Measurements from ENCODE around the gene KRT39.

KRT39 gene

GRCh38 chr17:40975516-40975915 lies 8.8 kb upstream of the KRT39 start:
- ATAC-seq (replicated peaks; ENCODE audit: extremely low read depth, poor library complexity, severe bottlenecking) (no peak), DNase-seq (ENCODE audit: low spot score in 2 of 2) (no peak)
- no peak overlapping the region for H3K27ac Mint-ChIP-seq (ENCODE audit: low read depth)
- no peaks in the 10 kb centered on the region for H3K4me1 Mint-ChIP-seq
- no peaks in the 10 kb centered on the region for H3K36me3 Mint-ChIP-seq (ENCODE audit: insufficient read depth)
- H3K9me3 Mint-ChIP-seq, result no peaks in the 10 kb centered on the region
- H3K27me3 Mint-ChIP-seq, result peaks cover 65% of the 10 kb centered on the region
- no peak overlapping the region for H3K4me3 Mint-ChIP-seq

GRCh38 chr17:40974366-40974765 lies 7.6 kb upstream of the KRT39 start:
- no peak for ATAC-seq (replicated peaks; ENCODE audit: extremely low read depth, poor library complexity, severe bottlenecking)
- no peak overlapping the region for H3K27ac Mint-ChIP-seq (ENCODE audit: low read depth)
- no peaks in the 10 kb centered on the region for H3K9me3 Mint-ChIP-seq
- H3K27me3 Mint-ChIP-seq, result peaks cover 57% of the 10 kb centered on the region
- H3K4me3 Mint-ChIP-seq, result no peak overlapping the region
- H3K4me1 Mint-ChIP-seq, result no peaks in the 10 kb centered on the region
- no peaks in the 10 kb centered on the region for H3K36me3 Mint-ChIP-seq (ENCODE audit: insufficient read depth)
- no peak for DNase-seq (ENCODE audit: low spot score in 2 of 2)

GRCh38 chr17:40967582-40967981 lies 834 bp upstream of the KRT39 start:
- H3K4me1 Mint-ChIP-seq, result peaks cover 5% of the 10 kb centered on the region
- H3K36me3 Mint-ChIP-seq (ENCODE audit: insufficient read depth), result no peaks in the 10 kb centered on the region
- no peak overlapping the region for H3K27ac Mint-ChIP-seq (ENCODE audit: low read depth)
- ATAC-seq (replicated peaks; ENCODE audit: extremely low read depth, poor library complexity, severe bottlenecking), result no peak
- no peaks in the 10 kb centered on the region for H3K9me3 Mint-ChIP-seq
- H3K27me3 Mint-ChIP-seq, result peaks cover 27% of the 10 kb centered on the region
- no peak overlapping the region for H3K4me3 Mint-ChIP-seq
- no peak for DNase-seq (ENCODE audit: low spot score in 2 of 2)

GRCh38 chr17:40963838-40964237 lies 2.9 kb downstream of the KRT39 start:
- DNase-seq (ENCODE audit: low spot score in 2 of 2) (no peak), ATAC-seq (replicated peaks; ENCODE audit: extremely low read depth, poor library complexity, severe bottlenecking) (no peak)
- Mint-ChIP-seq H3K4me3 (no peak overlapping the region), H3K27me3 (peaks cover 15% of the 10 kb centered on the region), H3K9me3 (no peaks in the 10 kb centered on the region), H3K36me3 (ENCODE audit: insufficient read depth) (no peaks in the 10 kb centered on the region), H3K27ac (ENCODE audit: low read depth) (no peak overlapping the region), H3K4me1 (peaks cover 5% of the 10 kb centered on the region)

GRCh38 chr17:40962059-40962561 lies 4.6 kb downstream of the KRT39 start:
- Mint-ChIP-seq H3K27ac (ENCODE audit: low read depth) (no peak overlapping the region), H3K36me3 (ENCODE audit: insufficient read depth) (no peaks in the 10 kb centered on the region), H3K4me3 (no peak overlapping the region), H3K27me3 (peaks cover 11% of the 10 kb centered on the region), H3K9me3 (no peaks in the 10 kb centered on the region), H3K4me1 (peaks cover 5% of the 10 kb centered on the region)
- ATAC-seq (replicated peaks; ENCODE audit: extremely low read depth, poor library complexity, severe bottlenecking), result no peak
- DNase-seq (ENCODE audit: low spot score in 2 of 2), result no peak

- ATAC-seq (replicated peaks; ENCODE audit: extremely low read depth, poor library complexity, severe bottlenecking) (no peak), DNase-seq (ENCODE audit: low spot score in 2 of 2) (no peak)
- Mint-ChIP-seq H3K27me3 (peaks cover 11% of the 10 kb centered on the region), H3K9me3 (no peaks in the 10 kb centered on the region), H3K36me3 (ENCODE audit: insufficient read depth) (no peaks in the 10 kb centered on the region), H3K4me3 (no peak overlapping the region), H3K27ac (ENCODE audit: low read depth) (no peak overlapping the region), H3K4me1 (peaks cover 5% of the 10 kb centered on the region)
Observed at GRCh38 chr17:40961591-40961990, 5.2 kb downstream of the KRT39 start.

- H3K27me3 Mint-ChIP-seq, result peaks cover 25% of the 10 kb centered on the region
- DNase-seq (ENCODE audit: low spot score in 2 of 2) (no peak), ATAC-seq (replicated peaks; ENCODE audit: extremely low read depth, poor library complexity, severe bottlenecking) (no peak)
- no peak overlapping the region for H3K4me3 Mint-ChIP-seq
- H3K9me3 Mint-ChIP-seq, result no peaks in the 10 kb centered on the region
- no peaks in the 10 kb centered on the region for H3K36me3 Mint-ChIP-seq (ENCODE audit: insufficient read depth)
- peaks cover 5% of the 10 kb centered on the region for H3K4me1 Mint-ChIP-seq
- no peak overlapping the region for H3K27ac Mint-ChIP-seq (ENCODE audit: low read depth)
Observed at GRCh38 chr17:40960144-40960543, 6.6 kb downstream of the KRT39 start.

- Mint-ChIP-seq H3K27ac (ENCODE audit: low read depth) (no peak overlapping the region), H3K4me3 (no peak overlapping the region), H3K27me3 (peaks cover 43% of the 10 kb centered on the region)
Observed at GRCh38 chr17:40958086-40958953, 8.4 kb downstream of the KRT39 start.

GRCh38 chr17:40956401-40957254 lies 10.1 kb downstream of the KRT39 start:
- DNase-seq (ENCODE audit: low spot score in 2 of 2) (no peak), ATAC-seq (replicated peaks; ENCODE audit: extremely low read depth, poor library complexity, severe bottlenecking) (no peak)
- Mint-ChIP-seq H3K4me3 (no peak overlapping the region), H3K4me1 (no peaks in the 10 kb centered on the region), H3K36me3 (ENCODE audit: insufficient read depth) (no peaks in the 10 kb centered on the region), H3K9me3 (no peaks in the 10 kb centered on the region), H3K27ac (ENCODE audit: low read depth) (no peak overlapping the region), H3K27me3 (peaks cover 57% of the 10 kb centered on the region)

More at GRCh38 chr17:40958086-40958953, 8.4 kb downstream of the KRT39 start:
- ATAC-seq (replicated peaks; ENCODE audit: extremely low read depth, poor library complexity, severe bottlenecking) (no peak), DNase-seq (ENCODE audit: low spot score in 2 of 2) (no peak)
- Mint-ChIP-seq H3K4me1 (no peaks in the 10 kb centered on the region), H3K36me3 (ENCODE audit: insufficient read depth) (no peaks in the 10 kb centered on the region), H3K9me3 (no peaks in the 10 kb centered on the region)

- H3K4me1 Mint-ChIP-seq, result no peaks in the 10 kb centered on the region
- DNase-seq (ENCODE audit: low spot score in 2 of 2), result no peak
- H3K27ac Mint-ChIP-seq (ENCODE audit: low read depth), result no peak overlapping the region
- H3K4me3 Mint-ChIP-seq, result no peak overlapping the region
- peaks cover 74% of the 10 kb centered on the region for H3K27me3 Mint-ChIP-seq
- H3K9me3 Mint-ChIP-seq, result no peaks in the 10 kb centered on the region
- no peaks in the 10 kb centered on the region for H3K36me3 Mint-ChIP-seq (ENCODE audit: insufficient read depth)
- no peak for ATAC-seq (replicated peaks; ENCODE audit: extremely low read depth, poor library complexity, severe bottlenecking)
Observed at GRCh38 chr17:40953881-40954280, 12.9 kb downstream of the KRT39 start.

- Mint-ChIP-seq H3K4me3 (no peak overlapping the region), H3K4me1 (no peaks in the 10 kb centered on the region), H3K9me3 (no peaks in the 10 kb centered on the region), H3K27ac (ENCODE audit: low read depth) (no peak overlapping the region), H3K36me3 (ENCODE audit: insufficient read depth) (no peaks in the 10 kb centered on the region), H3K27me3 (peaks cover 77% of the 10 kb centered on the region)
- no peak for ATAC-seq (replicated peaks; ENCODE audit: extremely low read depth, poor library complexity, severe bottlenecking)
- DNase-seq (ENCODE audit: low spot score in 2 of 2), result no peak
Observed at GRCh38 chr17:40952661-40953060, 14.1 kb downstream of the KRT39 start.

GRCh38 chr17:40952154-40952553 lies 14.6 kb downstream of the KRT39 start:
- no peaks in the 10 kb centered on the region for H3K9me3 Mint-ChIP-seq
- H3K4me3 Mint-ChIP-seq, result no peak overlapping the region
- ATAC-seq (replicated peaks; ENCODE audit: extremely low read depth, poor library complexity, severe bottlenecking) (no peak), DNase-seq (ENCODE audit: low spot score in 2 of 2) (no peak)
- no peak overlapping the region for H3K27ac Mint-ChIP-seq (ENCODE audit: low read depth)
- no peaks in the 10 kb centered on the region for H3K36me3 Mint-ChIP-seq (ENCODE audit: insufficient read depth)
- H3K27me3 Mint-ChIP-seq, result peaks cover 82% of the 10 kb centered on the region
- H3K4me1 Mint-ChIP-seq, result no peaks in the 10 kb centered on the region
